Measurements from ENCODE around the gene DNAJB6.
"Not testable (repeated sequence)": the region's sequence is repeated elsewhere in the genome, so short reads cannot be mapped to it uniquely, and the experiment has no call there.

DNAJB6 gene

DNA sequence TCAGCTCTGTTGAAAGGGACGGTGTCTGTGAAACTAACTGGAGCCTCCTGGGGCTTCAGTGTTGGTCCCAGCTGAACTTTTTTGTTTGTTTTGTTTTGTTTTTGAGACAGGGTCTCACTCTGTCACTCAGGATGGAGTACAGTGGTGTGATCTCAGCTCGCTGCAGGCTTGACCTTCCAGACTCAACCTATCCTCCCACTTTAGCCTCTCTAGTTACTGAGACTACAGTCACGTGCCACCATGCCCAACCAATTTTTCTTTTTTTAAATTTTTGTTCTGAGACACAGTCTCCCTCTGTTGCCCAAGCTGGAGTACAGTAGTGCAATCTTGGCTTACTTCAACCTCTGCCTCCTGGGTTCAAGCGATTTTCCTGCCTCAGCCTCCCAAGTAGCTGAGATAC, 13.4 kb upstream of the DNAJB6 start:
- no peak for DNase-seq (ENCODE audit: low read depth in 2 of 2)

GRCh38 chr7:157329447-157329846, 7.4 kb upstream of the DNAJB6 start:
- no peak for DNase-seq (ENCODE audit: low read depth in 2 of 2)

- not testable (repeated sequence) for DNase-seq (ENCODE audit: low read depth in 2 of 2)
Observed at GRCh38 chr7:157330567-157330966, 6.2 kb upstream of the DNAJB6 start.

GRCh38 chr7:157331049-157331448, 5.8 kb upstream of the DNAJB6 start:
- not testable (repeated sequence) for DNase-seq (ENCODE audit: low read depth in 2 of 2)

GRCh38 chr7:157335236-157335635, 1.6 kb upstream of the DNAJB6 start:
- no peak for DNase-seq (ENCODE audit: low read depth in 2 of 2)

DNA sequence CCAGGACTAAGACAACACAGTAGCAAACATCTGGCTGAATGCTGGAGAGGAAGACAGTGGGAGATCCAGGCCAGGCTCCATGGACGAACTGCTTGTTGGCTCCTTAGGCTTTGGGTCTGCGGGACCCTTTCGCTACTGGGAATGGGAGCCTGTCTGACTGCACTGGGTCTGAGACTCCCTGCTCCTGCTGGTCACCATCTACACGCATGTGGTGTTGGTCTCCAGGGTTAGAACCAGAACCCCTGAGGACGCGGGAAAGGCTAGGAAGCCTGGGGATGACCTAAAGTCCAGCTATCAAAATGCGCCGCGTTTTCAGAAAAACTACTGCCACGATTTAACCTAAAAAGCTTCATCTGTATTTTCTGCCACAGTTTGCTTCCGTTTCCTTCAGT, 817 bp upstream of the DNAJB6 start:
- DNase-seq (ENCODE audit: low read depth in 2 of 2): no peak

DNA sequence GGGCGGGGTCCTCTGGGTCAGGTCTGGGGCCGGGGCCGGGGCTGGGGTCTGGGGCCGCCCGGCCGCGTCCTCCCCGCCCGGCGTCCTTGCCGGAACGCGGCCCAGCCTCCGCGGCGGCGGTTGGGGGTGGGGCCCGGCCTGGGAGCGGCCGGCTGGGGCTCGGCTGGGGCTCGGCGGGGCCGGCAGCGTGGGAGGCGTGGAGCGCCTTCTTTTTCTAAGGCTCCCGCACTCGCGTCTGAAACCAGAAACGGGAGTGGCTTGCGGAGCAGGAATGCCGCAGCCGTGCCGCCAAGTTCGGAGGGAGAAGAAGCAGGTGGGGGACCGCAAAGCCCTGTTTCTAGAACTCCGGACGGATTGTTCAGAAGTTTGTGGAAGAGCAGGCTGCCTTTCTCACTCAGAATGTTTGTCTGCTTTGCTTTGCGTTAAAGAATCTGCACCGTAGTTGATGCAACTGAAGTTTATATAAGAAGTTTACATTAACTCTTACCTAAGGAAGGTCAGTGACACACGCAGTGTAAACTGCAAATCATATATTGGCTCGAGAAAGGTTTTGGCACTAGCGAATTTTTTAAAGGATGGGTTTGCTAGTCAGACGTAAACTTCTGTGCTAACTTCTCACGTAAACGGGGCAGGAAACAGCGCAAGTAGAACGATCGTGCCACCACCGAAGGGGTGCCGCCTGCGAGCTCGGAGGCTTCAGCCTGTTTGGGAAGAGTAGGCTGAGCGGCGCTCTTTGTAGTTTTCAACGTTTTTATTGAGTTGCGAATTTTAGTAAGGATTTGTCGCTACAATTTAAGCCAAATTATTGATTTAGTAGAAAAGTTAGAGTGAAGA, 729 bp downstream of the DNAJB6 start:
- DNase-seq (ENCODE audit: low read depth in 2 of 2): peak in 1 of 2 donors; percentile 7

DNA sequence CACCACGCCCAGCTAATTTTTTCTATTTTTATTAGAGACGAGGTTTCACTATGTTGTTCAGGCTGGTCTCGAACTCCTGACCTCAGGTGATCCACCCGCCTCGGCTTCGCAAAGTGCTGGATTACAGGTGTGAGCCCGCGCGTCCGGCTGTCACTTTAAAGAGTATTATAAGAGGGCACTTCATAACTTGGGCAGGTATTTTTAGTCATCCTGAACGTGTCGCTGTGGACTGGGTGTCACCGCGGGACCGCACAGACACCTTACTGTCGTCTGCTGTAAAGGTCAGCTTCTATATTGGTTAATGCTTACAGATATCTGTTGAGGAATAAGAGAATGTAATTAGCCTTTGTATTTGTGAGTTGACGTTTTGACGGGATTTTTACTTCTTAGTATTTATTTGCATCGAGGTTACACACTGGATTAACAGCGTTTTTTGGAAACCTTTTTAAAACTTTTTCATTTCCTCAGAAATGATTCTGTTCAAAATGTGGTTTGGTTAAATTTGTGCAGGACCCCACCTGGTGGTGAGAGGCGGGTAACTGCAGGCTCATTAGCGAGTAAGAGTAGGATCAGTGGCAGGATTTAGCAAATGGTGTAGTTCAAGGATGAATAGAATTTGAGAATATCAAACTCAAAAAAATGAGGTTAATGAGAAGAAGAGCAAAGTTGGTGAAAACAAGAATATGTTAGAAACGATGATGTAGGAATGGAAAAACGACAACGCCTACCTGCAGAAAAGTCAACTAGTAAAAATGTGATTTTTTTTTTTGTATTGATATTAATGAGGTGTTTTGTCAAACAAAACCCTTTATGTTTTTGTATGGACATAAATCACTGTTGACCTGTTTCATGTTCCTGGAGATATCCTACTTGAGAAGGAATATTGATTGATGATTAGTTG, 3.2 kb downstream of the DNAJB6 start:
- peak in 1 of 2 donors; percentile 36 for DNase-seq (ENCODE audit: low read depth in 2 of 2)

DNA sequence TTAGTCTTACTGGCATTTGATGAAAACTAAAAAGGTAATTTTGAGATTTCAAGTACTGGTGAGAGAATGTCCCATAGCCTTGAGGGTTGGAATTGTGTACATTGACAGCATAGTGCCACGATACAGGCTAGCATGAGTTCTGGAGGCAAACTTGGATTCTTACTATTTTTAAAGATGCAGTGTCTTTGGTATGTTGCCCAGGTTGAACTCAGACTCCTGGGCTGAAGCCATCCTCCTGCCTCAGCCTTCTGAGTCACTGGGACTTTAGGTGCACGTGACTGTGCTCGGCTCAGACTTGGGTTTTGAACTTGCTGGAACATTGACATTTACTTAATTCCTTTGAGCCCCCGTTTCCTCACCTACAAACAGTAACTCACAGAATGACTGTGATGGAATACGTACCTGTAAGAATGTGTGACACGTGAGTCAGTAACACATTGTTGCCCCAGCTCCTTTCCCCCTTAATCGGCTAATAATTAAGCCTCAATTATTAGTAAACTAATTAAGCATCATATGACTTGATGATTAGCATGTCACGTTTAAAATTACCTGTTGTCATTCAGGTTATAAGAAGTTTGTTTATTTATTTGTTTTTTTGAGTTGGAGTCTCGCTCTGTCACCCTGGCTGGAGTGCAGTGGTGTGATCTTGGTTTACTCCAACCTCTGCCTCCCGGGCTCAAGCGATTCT, 10.6 kb downstream of the DNAJB6 start:
- DNase-seq (ENCODE audit: low read depth in 2 of 2): peak in 1 of 2 donors; percentile 10

- no peak for DNase-seq (ENCODE audit: low read depth in 2 of 2)
Observed at GRCh38 chr7:157348548-157348947, 11.7 kb downstream of the DNAJB6 start.

DNA sequence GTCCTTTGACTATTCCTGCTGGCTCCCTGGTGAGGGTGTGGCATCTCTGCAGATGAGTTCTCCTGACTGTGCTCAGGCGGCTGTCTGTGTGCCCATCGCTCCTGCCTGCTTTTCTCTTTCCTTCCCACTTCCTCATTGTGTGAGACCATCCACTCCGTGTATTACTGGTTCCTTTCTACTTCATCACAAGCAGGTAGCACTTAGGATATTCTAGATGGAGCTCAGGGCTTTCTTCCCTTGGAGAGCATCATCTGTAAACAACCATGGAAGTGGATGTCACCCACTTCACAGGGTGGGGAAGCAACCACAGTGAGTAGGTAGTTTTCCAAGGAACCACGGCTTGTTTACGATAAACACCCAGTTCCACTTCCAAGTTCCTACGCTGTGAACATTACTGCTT, 15.7 kb downstream of the DNAJB6 start:
- DNase-seq (ENCODE audit: low read depth in 2 of 2): no peak

DNA sequence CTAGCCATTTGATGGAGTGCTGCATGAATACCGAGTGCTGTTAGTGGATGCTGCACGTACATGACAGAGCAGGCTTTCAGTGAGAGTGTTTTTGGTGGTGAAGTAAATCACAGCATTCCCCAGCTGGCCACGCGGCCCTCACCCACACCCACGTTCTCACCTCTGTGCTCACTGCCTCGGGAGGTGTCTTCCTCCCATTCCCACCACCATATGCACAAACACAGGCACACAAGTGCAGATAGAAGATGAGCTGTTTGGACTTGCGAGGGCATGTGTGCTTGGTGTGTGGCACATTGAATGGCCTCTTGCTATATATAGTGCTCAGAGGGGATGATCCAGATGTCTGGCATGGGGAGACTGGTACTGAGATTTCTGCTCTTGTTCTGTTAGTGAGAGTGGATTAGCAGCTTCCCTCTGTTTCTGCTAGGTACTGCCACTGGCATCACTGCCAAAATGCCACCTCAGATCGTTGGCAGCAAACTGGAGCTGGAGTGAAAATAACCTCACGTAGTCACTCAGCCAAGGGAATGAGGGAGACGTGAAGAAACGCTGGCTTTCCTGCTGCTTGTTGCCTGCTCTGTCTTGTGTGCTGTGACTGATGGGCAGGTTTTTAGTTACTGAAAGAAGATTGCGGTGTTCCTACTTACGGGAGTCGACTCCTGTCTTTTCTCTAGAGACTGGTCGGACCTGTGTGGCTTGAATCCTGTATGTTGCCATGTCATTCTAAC, 19.1 kb downstream of the DNAJB6 start:
- DNase-seq (ENCODE audit: low read depth in 2 of 2): no peak

GRCh38 chr7:157357129-157358040, 20.6 kb downstream of the DNAJB6 start:
- no peak for DNase-seq (ENCODE audit: low read depth in 2 of 2)

GRCh38 chr7:157358041-157358752, 21.4 kb downstream of the DNAJB6 start:
- DNase-seq (ENCODE audit: low read depth in 2 of 2): no peak

DNA sequence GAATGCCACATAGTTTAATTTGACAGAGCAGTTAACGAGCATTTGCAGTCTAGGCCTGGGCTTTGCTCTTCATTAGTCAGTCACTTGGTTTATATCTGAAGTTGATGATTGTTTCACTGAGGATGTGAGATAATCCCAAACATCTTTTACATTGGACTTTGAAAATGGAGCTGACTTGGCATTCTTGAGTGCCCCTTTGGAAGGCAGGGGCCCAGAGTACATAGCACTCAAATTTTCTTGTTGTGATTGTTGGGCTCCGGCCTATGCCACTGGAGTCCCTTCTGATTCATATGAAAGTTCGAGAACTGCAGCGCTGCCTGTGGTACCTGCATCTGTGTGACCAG, 21.9 kb downstream of the DNAJB6 start:
- no peak for DNase-seq (ENCODE audit: low read depth in 2 of 2)

GRCh38 chr7:157359581-157359980, 22.8 kb downstream of the DNAJB6 start:
- DNase-seq (ENCODE audit: low read depth in 2 of 2): no peak

- no peak for DNase-seq (ENCODE audit: low read depth in 2 of 2)
Observed at GRCh38 chr7:157360483-157361025, 23.8 kb downstream of the DNAJB6 start.

DNA sequence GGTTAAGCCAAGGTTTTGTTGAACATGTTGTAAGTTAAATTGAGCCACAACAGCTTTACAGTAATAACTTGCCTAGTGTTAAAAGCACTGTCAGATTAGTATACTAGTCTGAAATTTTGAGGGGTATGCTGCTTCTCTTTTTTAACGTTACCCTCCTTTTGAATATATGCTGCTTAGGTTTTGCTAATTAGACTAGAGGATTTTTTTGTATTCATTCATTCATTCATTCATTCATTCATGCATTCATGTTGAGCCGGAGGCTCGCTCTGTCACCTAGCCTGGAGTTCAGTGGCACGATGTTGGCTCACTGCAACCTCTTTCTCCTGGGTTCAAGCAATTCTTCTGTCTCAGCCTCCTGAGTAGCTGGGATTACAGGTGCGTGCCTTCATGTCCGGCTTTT, 24.7 kb downstream of the DNAJB6 start:
- DNase-seq (ENCODE audit: low read depth in 2 of 2): no peak

- no peak for DNase-seq (ENCODE audit: low read depth in 2 of 2)
Observed at GRCh38 chr7:157362729-157363128, 25.9 kb downstream of the DNAJB6 start.

DNA sequence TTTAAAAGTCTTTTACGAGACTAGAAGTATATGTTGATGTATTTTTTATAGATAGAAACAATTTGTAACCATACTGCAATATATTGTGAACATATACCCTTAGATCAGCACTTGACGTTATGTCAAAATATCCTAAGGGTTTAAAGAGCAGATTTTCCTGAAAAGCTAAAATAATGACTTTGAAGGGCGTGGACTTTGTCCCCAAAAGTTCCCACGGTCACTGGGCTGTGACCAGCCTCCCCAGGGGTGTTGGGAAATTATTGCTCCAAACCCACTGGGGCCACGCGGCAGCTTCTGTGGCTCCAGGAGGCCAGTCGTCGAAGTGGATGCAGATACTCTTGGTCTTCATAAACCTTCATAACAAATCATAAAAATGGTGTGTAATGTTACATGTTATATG, 29.9 kb downstream of the DNAJB6 start:
- no peak for DNase-seq (ENCODE audit: low read depth in 2 of 2)
